Fibroblast of mammary gland (primary cell): ENCODE measurements around the gene OTUD1.

ENCODE experiments used
- DNase-seq: peaks from one replicate; pipeline ENCODE4 v3.0.0-alpha.2; 2010; ENCODE audit warnings: low read depth
- H3K4me3 ChIP-seq: 2 replicates; pipeline ENCODE4 v1.5.1; 2011; ENCODE audit warnings: low read depth, mild to moderate bottlenecking, low read length, moderate library complexity; ENCODE audit not compliant: control insufficient read depth
- CTCF ChIP-seq: conservative IDR thresholded peaks from 2 replicates; pipeline ENCODE4 v1.5.1; 2011; ENCODE audit warnings: low read depth, low read length, inconsistent platforms; ENCODE audit not compliant: control insufficient read depth, insufficient read depth

Gene OTUD1

GRCh38 chr10:23442936-23443335 lies 4.1 kb downstream of the OTUD1 start:
- peak; percentile 74 for DNase-seq

DNA sequence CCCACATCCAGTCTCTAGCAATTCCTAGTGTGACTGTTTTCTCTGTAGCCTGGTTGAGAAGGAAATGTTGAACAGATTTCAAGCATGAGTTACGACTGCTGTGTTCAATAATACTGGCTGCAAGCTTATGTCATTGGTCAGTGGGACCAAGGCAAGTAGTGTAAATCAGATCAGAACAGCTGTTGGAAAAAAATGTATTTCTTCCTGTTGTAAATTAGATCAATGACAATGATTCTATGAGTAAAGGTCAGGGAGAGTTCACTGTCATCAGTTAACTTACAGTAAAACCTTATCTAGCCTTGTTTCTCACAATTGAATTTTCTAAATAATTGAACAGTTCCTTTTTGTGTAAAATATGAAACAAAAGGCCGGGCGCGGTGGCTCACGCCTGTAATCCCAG lies 6.7 kb downstream of the OTUD1 start:
- no peak for DNase-seq
- TF ChIP-seq CTCF: no peak
- H3K4me3 ChIP-seq: no peak overlapping the region

More at GRCh38 chr10:23442936-23443335, 4.1 kb downstream of the OTUD1 start:
- H3K4me3 ChIP-seq: no peak overlapping the region
- no peak for TF ChIP-seq CTCF

GRCh38 chr10:23448323-23448722 lies 9.4 kb downstream of the OTUD1 start:
- no peak overlapping the region for H3K4me3 ChIP-seq
- no peak for TF ChIP-seq CTCF
- no peak for DNase-seq

GRCh38 chr10:23448802-23449570 lies 10.1 kb downstream of the OTUD1 start:
- no peak for TF ChIP-seq CTCF
- no peak overlapping the region for H3K4me3 ChIP-seq
- DNase-seq: no peak

DNA sequence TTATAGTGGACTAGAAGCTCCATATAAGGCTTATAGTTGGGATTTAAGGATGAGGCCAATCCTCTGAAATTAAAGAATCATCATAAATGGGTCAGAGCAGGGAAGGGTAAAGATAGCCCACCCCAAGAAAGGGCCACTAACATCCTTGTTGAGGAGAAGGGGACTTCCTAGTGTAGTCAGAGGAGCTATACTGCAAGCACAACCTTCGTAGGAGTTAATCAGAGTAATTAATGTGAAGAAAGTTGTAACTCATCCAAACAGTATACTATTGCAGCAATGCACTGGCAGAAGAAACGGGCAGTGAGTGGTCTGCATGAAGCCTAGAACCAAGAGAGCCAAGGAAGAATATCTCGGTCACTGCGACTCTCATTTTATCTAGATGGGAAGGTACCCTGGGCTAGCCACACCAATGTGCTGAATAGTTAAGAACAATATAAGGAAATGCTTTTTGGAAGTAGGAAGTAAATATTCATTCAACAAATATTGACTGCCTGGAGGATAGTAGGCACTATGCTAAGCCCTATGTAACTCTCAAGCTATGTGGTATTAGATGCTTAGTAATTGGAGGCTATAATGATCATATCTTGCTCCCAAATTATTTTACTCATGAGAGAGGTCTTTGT lies 13.3 kb downstream of the OTUD1 start:
- no peak for DNase-seq
- TF ChIP-seq CTCF: no peak
- no peak overlapping the region for H3K4me3 ChIP-seq

- no peak overlapping the region for H3K4me3 ChIP-seq
- TF ChIP-seq CTCF: no peak
- no peak for DNase-seq
Measured at GRCh38 chr10:23453465-23453864, 14.6 kb downstream of the OTUD1 start.
